Measurements from ENCODE around the gene PPARD. TPM values are rescaled to one million over a fixed set of nuclear protein-coding genes. Genes with fewer than 3 reads are reported as not detected.
"Not testable (repeated sequence)": the region's sequence is repeated elsewhere in the genome, so short reads cannot be mapped to it uniquely, and the experiment has no call there.

Gene PPARD
- total RNA-seq, 1 donor from 2014 or later = 27.0 TPM

DNA sequence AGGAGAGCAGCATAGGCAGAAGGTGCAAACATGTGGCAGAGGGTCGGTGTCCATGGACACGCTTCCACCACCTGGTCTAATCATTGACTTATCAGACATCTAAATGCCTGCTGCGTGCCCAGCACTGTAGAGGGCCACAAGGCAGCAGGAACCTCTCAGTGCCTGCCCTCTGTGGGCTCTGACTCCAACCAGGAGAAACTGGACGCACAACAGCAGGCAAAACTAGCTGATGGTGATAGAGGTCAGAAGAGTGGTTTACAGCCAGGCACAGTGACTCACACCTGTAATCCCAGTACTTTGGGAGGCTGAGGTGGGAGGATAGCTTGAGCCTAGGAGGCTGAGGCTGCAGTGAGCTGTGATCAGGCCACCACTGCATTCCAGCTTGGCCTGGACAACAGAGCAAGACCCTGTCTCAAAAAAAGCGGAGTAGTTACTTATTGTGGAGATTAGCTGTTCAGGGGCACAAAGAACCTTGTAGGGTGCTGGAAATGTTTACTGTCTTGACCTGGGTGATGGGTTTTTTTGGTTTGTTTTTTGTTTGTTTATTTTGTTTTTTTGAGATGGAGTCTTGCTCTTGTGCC, 46.5 kb downstream of the PPARD start:
- TF ChIP-seq, protein P1, sequence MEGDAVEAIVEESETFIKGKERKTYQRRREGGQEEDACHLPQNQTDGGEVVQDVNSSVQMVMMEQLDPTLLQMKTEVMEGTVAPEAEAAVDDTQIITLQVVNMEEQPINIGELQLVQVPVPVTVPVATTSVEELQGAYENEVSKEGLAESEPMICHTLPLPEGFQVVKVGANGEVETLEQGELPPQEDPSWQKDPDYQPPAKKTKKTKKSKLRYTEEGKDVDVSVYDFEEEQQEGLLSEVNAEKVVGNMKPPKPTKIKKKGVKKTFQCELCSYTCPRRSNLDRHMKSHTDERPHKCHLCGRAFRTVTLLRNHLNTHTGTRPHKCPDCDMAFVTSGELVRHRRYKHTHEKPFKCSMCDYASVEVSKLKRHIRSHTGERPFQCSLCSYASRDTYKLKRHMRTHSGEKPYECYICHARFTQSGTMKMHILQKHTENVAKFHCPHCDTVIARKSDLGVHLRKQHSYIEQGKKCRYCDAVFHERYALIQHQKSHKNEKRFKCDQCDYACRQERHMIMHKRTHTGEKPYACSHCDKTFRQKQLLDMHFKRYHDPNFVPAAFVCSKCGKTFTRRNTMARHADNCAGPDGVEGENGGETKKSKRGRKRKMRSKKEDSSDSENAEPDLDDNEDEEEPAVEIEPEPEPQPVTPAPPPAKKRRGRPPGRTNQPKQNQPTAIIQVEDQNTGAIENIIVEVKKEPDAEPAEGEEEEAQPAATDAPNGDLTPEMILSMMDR (IDR thresholded peaks at IDR 0.05) = no peak
- Mint-ChIP-seq H3K27ac (ENCODE audit: unreplicated experiment) (no peak overlapping the region), H3K9me3 (ENCODE audit: low read depth) (no peaks in the 10 kb centered on the region), H3K4me1 (ENCODE audit: low read depth) (peaks cover 14% of the 10 kb centered on the region), H3K27me3 (ENCODE audit: low read depth) (no peaks in the 10 kb centered on the region), H3K4me3 (ENCODE audit: unreplicated experiment) (no peak overlapping the region), H3K36me3 (ENCODE audit: low read depth) (peaks cover 3% of the 10 kb centered on the region)
- DNase-seq (ENCODE audit: low spot score) = no peak

DNA sequence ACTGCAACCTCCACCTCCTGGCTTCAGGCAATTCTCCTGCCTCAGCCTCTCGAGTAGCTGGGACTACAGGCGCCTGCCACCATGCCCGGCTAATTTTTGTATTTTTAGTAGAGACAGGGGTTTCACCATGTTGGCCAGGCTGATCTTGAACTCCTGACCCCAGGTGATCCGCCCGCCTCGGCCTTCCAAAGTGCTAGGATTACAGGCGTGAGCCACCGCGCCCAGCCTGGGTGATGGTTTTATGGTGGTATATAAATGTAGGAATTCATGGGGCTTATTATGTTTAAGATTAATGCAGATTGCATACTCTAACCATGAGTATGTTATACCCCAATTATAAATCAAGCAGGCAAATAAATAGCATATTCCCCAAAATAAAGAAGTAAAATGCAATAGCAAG, 47.0 kb downstream of the PPARD start:
- not testable (repeated sequence) for H3K4me3 Mint-ChIP-seq (ENCODE audit: unreplicated experiment); DNase-seq (ENCODE audit: low spot score)
- peaks cover 18% of the 10 kb centered on the region for H3K4me1 Mint-ChIP-seq (ENCODE audit: low read depth)

DNA sequence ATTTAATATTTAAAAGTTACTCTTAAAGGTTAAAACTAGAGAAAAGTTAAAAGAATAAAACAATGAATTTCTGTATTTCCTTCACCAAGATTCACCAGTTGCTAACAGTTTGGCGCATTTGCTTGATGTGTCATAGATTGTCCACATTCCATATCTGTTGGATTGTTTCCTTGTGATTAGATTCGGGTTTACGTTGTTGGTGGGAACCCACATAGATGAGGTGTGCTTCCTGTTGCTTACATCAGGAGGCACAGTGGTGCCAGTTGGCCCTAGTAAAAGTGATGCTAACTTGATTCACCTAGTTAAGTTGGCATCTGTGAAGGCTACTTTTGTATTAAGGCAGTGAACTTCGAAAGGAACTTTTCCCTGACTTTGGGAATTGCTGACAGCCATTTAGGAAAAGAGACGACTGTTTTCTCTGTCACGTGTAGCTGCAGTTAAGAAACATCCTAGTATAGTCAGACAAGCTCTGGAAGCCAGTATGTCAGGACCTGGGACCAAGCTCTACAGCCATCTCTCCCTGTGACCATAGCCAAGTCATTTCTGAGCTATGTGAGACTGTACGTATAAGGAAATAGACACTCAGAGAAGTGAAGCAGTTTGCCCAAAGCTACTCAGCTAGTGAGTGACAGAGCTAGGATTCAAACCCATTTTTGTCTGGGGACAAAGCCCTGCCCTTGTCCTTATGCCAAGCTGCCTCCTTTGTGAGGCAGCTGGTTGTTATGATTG, 49.0 kb downstream of the PPARD start:
- Mint-ChIP-seq H3K36me3 (ENCODE audit: low read depth) (peaks cover 3% of the 10 kb centered on the region), H3K4me1 (ENCODE audit: low read depth) (peaks cover 11% of the 10 kb centered on the region), H3K27me3 (ENCODE audit: low read depth) (no peaks in the 10 kb centered on the region), H3K4me3 (ENCODE audit: unreplicated experiment) (no peak overlapping the region), H3K9me3 (ENCODE audit: low read depth) (no peaks in the 10 kb centered on the region), H3K27ac (ENCODE audit: unreplicated experiment) (peak overlapping the region; percentile 2)
- TF ChIP-seq, protein P1 (IDR thresholded peaks at IDR 0.05) = peak; percentile 17
- no peak for DNase-seq (ENCODE audit: low spot score)

More for the DNA sequence above, 47.0 kb downstream of the PPARD start:
- H3K36me3 Mint-ChIP-seq (ENCODE audit: low read depth); H3K27me3 Mint-ChIP-seq (ENCODE audit: low read depth); H3K9me3 Mint-ChIP-seq (ENCODE audit: low read depth); H3K27ac Mint-ChIP-seq (ENCODE audit: unreplicated experiment): not testable (repeated sequence)

DNA sequence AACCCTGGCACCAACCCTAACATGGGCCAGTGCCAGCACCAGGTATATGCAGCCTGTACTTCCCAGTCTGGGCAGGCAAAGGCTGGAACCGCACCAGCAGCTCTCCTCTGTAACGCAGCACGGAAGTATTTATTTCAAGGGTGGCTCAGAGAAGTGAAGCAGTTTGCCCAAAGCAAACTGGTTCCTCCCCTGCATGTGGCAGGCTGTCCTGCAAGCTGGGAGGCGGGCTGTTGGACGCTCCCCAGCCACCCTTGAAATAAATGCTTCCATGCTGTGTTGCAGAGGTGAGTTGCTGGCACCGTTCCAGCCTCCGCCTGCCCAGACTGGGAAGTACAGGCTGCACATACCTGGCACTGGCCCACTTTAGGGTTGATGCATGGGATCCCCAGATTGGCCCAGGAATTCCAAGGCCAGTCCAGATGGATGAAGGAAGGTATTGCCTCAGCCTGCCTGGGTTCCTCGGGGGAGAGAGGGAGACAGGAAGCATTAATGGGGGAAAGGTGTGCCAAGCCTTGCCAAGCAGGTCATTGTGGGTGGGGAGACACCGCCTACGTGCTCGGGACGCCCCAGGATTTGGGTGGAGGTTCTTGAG, 49.8 kb downstream of the PPARD start:
- Mint-ChIP-seq H3K27ac (ENCODE audit: unreplicated experiment) (no peak overlapping the region), H3K36me3 (ENCODE audit: low read depth) (peaks cover 3% of the 10 kb centered on the region), H3K4me1 (ENCODE audit: low read depth) (peaks cover 15% of the 10 kb centered on the region), H3K4me3 (ENCODE audit: unreplicated experiment) (no peak overlapping the region), H3K9me3 (ENCODE audit: low read depth) (no peaks in the 10 kb centered on the region), H3K27me3 (ENCODE audit: low read depth) (no peaks in the 10 kb centered on the region)
- no peak for DNase-seq (ENCODE audit: low spot score)
- TF ChIP-seq, protein P1 (IDR thresholded peaks at IDR 0.05) = no peak

DNA sequence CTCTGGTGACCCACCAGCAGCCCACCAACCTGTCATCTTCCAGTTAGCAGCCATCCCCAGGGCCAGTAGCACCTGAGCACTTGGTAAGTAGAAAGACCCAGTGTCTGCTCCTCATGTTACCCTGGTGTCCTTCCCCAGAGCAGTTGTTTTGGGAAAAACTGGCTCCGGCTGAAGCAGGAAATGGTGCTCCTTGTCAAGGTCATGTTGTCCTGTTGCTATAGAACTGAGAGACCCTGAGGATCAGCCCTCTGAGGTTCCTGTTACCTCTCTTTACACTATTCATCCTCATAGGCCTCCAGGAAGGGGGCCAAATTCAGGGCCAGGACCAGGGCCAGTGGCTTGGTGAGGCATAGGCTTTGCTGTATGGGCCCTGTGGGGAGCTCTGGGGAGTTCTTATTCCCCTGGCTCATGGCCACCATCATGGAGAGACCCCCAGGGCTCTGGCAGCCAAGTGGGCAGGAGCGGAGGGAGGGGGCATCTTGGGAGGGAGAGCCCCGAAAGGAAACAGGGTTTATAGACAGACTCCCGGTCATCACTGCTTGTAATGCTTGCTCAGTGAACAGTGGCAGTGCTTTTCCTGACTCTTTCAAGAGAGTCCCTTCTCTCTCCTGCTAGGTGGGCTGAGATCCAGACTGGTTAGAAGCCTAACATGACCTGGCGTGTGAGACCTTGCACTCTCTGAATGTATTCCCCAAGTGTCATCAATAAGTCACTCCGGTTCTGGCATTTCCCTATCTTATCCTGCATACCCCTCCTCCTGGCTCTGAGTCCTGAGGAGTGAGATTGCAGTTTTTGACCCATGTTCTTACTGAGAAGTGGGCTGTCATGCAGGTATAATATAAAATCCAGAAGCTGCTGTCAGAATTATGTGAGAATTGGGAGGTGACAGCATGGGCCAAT, 50.7 kb downstream of the PPARD start:
- TF ChIP-seq, protein P1 (IDR thresholded peaks at IDR 0.05) = no peak
- no peak for DNase-seq (ENCODE audit: low spot score)
- Mint-ChIP-seq H3K27ac (ENCODE audit: unreplicated experiment) (no peak overlapping the region), H3K9me3 (ENCODE audit: low read depth) (no peaks in the 10 kb centered on the region), H3K4me1 (ENCODE audit: low read depth) (peaks cover 19% of the 10 kb centered on the region), H3K36me3 (ENCODE audit: low read depth) (peaks cover 5% of the 10 kb centered on the region), H3K27me3 (ENCODE audit: low read depth) (no peaks in the 10 kb centered on the region), H3K4me3 (ENCODE audit: unreplicated experiment) (no peak overlapping the region)

Data from chondrocyte (in vitro differentiated cells).